Measurements from ENCODE around the gene RAD51B. TPM values are rescaled to one million over a fixed set of nuclear protein-coding genes. Genes with fewer than 3 reads are reported as not detected.

RAD51B gene
- total and polyA plus RNA-seq, 9 of the 15 experiments (the other 6 are each of a cell fraction or from before 2014, with no cell fraction given) = 8.5 to 17.3 (median 11.3) TPM

DNA sequence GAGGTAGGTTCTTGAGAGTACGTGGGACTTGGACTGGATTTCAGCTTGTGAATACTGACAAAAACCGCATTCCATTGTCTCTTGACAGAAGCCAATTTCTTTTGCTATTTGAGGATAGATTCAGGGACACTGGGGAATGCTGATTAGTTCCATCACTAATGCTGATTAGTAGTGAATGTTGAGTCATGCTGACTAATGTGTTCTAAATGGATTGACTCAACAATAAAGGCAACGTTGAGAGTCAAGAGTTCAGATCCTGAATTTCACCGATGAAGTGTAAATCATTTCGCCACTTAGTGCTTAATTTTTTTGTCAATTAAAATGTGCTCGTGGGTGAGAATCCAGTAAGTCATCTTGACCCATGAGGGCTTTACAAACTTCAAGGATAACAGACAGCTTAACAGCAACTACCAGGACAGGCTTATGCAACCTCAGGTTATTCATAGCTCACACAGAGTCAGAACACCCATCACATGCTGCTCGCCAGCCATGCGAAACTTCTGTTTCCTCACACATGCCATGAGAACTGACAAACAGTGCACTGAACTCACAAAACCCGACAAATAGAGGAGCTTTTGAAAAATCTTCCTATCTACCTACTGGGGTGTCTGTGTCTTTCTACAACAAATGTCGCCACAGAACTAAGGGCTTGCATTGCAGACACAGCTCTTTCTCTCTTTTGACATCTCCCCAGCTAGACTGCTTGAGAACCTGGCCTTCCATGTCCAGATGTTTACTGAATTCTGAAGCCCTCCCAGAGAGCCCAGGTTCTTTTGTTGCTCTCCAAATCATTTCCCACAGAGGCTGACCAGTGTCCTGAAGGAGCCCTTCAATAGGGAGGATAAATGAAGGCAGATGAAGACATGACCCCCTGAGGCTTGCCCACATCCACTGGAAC lies 656.9 kb downstream of the RAD51B start (continued):
- TF ChIP-seq CEBPG (CRISPR knock-in tag; IDR thresholded peaks at IDR 0.05) (0 out of 2 replicates have a peak, but pooled peaks have one; percentile 12), CEBPG (tag; conservative IDR thresholded peaks at IDR 0.05 in 1 of 2, IDR thresholded peaks at IDR 0.05 in 1 of 2) (peak; percentile 52 to 72; a peak in 3 of 4 replicates), TRIM24 (IDR thresholded peaks at IDR 0.05) (0 out of 4 replicates have a peak, but pooled peaks of 1 of the 2 experiments have one; percentile 23), ZNF699 (CRISPR knock-in tag; IDR thresholded peaks at IDR 0.05; ENCODE audit: insufficient replicate concordance) (no peak), ARID1B (IDR thresholded peaks at IDR 0.05) (peak; percentile 31; the same call in 1 of the 2 replicates), BACH1 (tag; IDR thresholded peaks at IDR 0.05) (peak; percentile 85), KAT8 (IDR thresholded peaks at IDR 0.05; ENCODE audit: low read depth) (no peak), ZSCAN29 (IDR thresholded peaks at IDR 0.05) (no peak), MCM2 (IDR thresholded peaks at IDR 0.05; ENCODE audit: low read depth) (no peak), NFE2 (IDR thresholded peaks at IDR 0.05; ENCODE audit: low read depth) (peak; percentile 48), CXXC5 (CRISPR knock-in tag; IDR thresholded peaks at IDR 0.05) (peak; percentile 32; the same call in 1 of the 2 replicates), IFI16 (CRISPR knock-in tag; IDR thresholded peaks at IDR 0.05) (no peak), ZKSCAN1 (IDR thresholded peaks at IDR 0.05; ENCODE audit: low read depth, low read length) (no peak)
- TF ChIP-seq, protein P1, sequence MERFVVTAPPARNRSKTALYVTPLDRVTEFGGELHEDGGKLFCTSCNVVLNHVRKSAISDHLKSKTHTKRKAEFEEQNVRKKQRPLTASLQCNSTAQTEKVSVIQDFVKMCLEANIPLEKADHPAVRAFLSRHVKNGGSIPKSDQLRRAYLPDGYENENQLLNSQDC (CRISPR knock-in tag; IDR thresholded peaks at IDR 0.05) = no peak
- TF ChIP-seq, protein P2, sequence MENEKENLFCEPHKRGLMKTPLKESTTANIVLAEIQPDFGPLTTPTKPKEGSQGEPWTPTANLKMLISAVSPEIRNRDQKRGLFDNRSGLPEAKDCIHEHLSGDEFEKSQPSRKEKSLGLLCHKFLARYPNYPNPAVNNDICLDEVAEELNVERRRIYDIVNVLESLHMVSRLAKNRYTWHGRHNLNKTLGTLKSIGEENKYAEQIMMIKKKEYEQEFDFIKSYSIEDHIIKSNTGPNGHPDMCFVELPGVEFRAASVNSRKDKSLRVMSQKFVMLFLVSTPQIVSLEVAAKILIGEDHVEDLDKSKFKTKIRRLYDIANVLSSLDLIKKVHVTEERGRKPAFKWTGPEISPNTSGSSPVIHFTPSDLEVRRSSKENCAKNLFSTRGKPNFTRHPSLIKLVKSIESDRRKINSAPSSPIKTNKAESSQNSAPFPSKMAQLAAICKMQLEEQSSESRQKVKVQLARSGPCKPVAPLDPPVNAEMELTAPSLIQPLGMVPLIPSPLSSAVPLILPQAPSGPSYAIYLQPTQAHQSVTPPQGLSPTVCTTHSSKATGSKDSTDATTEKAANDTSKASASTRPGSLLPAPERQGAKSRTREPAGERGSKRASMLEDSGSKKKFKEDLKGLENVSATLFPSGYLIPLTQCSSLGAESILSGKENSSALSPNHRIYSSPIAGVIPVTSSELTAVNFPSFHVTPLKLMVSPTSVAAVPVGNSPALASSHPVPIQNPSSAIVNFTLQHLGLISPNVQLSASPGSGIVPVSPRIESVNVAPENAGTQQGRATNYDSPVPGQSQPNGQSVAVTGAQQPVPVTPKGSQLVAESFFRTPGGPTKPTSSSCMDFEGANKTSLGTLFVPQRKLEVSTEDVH (IDR thresholded peaks at IDR 0.05; ENCODE audit: low read depth, partially characterized antibody) = no peak

Data from K562 (cell line).